ENCODE data around the gene ZNF605.

The ZNF605 gene

GRCh38 chr12:132872073-132872855 is 83.8 kb downstream of the ZNF605 start:
- DNase-seq (ENCODE audit: extremely low read depth, low read depth), result no peak

GRCh38 chr12:132869551-132869950 is 86.6 kb downstream of the ZNF605 start:
- no peak for TF ChIP-seq CTCF (IDR thresholded peaks at IDR 0.05; ENCODE audit: low read depth, low read length)
- no peak for DNase-seq (ENCODE audit: extremely low read depth, low read depth)

More at GRCh38 chr12:132872073-132872855, 83.8 kb downstream of the ZNF605 start:
- no peak for TF ChIP-seq CTCF (IDR thresholded peaks at IDR 0.05; ENCODE audit: low read depth, low read length)

All from AG09319 (cell line).